CD14-positive monocyte (primary cell): Measurements from ENCODE around the gene AP2B1. TPM values are rescaled to one million over a fixed set of nuclear protein-coding genes. Genes with fewer than 3 reads are reported as not detected.

ENCODE experiments used
- DNase-seq, 3 donors: peaks; one replicate each; pipeline ENCODE4 v3.0.0-alpha.2; 2011 to 2022
- H2AFZ ChIP-seq: 2 replicates; pipeline ENCODE4 v1.6.0; 2012; ENCODE audit warnings: mild to moderate bottlenecking, low read depth, low read length, inconsistent platforms; ENCODE audit not compliant: insufficient read depth, poor library complexity, severe bottlenecking
- H3K27ac ChIP-seq, 2 donors: 1 replicate in 1 of 2; 2 replicates in 1 of 2; pipeline ENCODE4 v1.5.1; 2012 to 2013; ENCODE audit warnings: low read length in 2 of 2, control low read depth in 1 of 2, inconsistent platforms in 1 of 2, low read depth in 1 of 2, mild to moderate bottlenecking in 1 of 2
- H3K27me3 ChIP-seq, 2 donors: one replicate each; pipeline versions ENCODE4 v1.6.0 to v1.6.1; 2011 to 2013; ENCODE audit warnings: low read length in 2 of 2; ENCODE audit not compliant: control insufficient read depth in 2 of 2, insufficient read depth in 2 of 2
- H3K36me3 ChIP-seq, 2 donors: replicated peaks in 1 of 2; 1 replicate in 1 of 2; 2 replicates in 1 of 2; pipeline versions ENCODE4 v1.5.1 to v1.6.1; 2012 to 2013; ENCODE audit warnings: low read length in 2 of 2, control low read depth in 1 of 2, inconsistent platforms in 1 of 2, mild to moderate bottlenecking in 1 of 2; ENCODE audit not compliant: insufficient read depth in 2 of 2, control insufficient read depth in 1 of 2
- H3K4me1 ChIP-seq, 2 donors: 1 replicate in 1 of 2; 2 replicates in 1 of 2; pipeline versions ENCODE4 v1.5.1 to v1.6.1; 2012 to 2013; ENCODE audit warnings: low read length in 2 of 2, control low read depth in 1 of 2, inconsistent platforms in 1 of 2, mild to moderate bottlenecking in 1 of 2, moderate library complexity in 1 of 2; ENCODE audit not compliant: insufficient read depth in 2 of 2, control insufficient read depth in 1 of 2
- H3K4me2 ChIP-seq: replicated peaks from 2 replicates; pipeline ENCODE3; 2012; ENCODE audit warnings: low read length, moderate library complexity, mild to moderate bottlenecking; ENCODE audit not compliant: poor library complexity, severe bottlenecking; ENCODE audit errors: extremely low read depth
- H3K4me3 ChIP-seq, 3 experiments: fragments of 200-600 bp in 1 of 3; sonication (generic) in 1 of 3; replicated peaks in 1 of 3; 1 replicate in 2 of 3; 2 replicates in 1 of 3; pipeline ENCODE4 v1.5.1; 2011 to 2013; ENCODE audit warnings: low read length in 3 of 3, mild to moderate bottlenecking in 3 of 3, control low read depth in 2 of 3, low read depth in 2 of 3, inconsistent platforms in 1 of 3, moderate library complexity in 1 of 3
- H3K79me2 ChIP-seq: 2 replicates; pipeline ENCODE4 v1.6.0; 2012; ENCODE audit warnings: mild to moderate bottlenecking, control low read depth, inconsistent platforms, low read length, moderate library complexity; ENCODE audit not compliant: insufficient read depth
- H3K9ac ChIP-seq: 2 replicates; pipeline ENCODE4 v1.6.0; 2017; ENCODE audit warnings: low read length, mild to moderate bottlenecking; ENCODE audit not compliant: insufficient read depth, poor library complexity, severe bottlenecking
- H3K9me3 ChIP-seq, 2 donors: replicated peaks in 1 of 2; 1 replicate in 1 of 2; 2 replicates in 1 of 2; pipeline versions ENCODE4 v1.5.1 to v1.6.1; 2012 to 2013; ENCODE audit warnings: low read length in 2 of 2, control low read depth in 1 of 2; ENCODE audit not compliant: control insufficient read depth in 1 of 2, insufficient read depth in 1 of 2
- H4K20me1 ChIP-seq: 2 replicates; pipeline ENCODE4 v1.6.0; 2012; ENCODE audit warnings: mild to moderate bottlenecking, low read length, control low read depth, moderate library complexity; ENCODE audit not compliant: insufficient read depth
- H3K27ac Mint-ChIP-seq, 7 donors: one replicate each; pipeline ENCODE4 v1.8.0; 2020; ENCODE audit warnings: mild to moderate bottlenecking in 7 of 7, mixed read lengths in 7 of 7, moderate library complexity in 6 of 7, inconsistent platforms in 2 of 7
- H3K27me3 Mint-ChIP-seq, 3 donors: one replicate each; pipeline ENCODE4 v1.8.0; 2021 to 2022; ENCODE audit warnings: low read depth in 3 of 3, mild to moderate bottlenecking in 3 of 3, mixed read lengths in 3 of 3, moderate library complexity in 3 of 3, inconsistent platforms in 1 of 3
- H3K36me3 Mint-ChIP-seq, 2 donors: one replicate each; pipeline ENCODE4 v1.8.0; 2020; ENCODE audit warnings: mixed read lengths in 2 of 2, inconsistent platforms in 1 of 2, mild to moderate bottlenecking in 1 of 2
- H3K4me1 Mint-ChIP-seq: one replicate; pipeline ENCODE4 v1.8.0; 2020; ENCODE audit warnings: mild to moderate bottlenecking, mixed read lengths
- H3K4me3 Mint-ChIP-seq, 2 donors: one replicate each; pipeline ENCODE4 v1.8.0; 2020; ENCODE audit warnings: mild to moderate bottlenecking in 2 of 2, mixed read lengths in 2 of 2, moderate library complexity in 1 of 2
- H3K9me3 Mint-ChIP-seq, 7 donors: one replicate each; pipeline ENCODE4 v1.8.0; 2020 to 2022; ENCODE audit warnings: mixed read lengths in 7 of 7, mild to moderate bottlenecking in 6 of 7, moderate library complexity in 6 of 7, inconsistent platforms in 2 of 7
- WGBS: methylation state at CpG from one replicate; pipeline ENCODE4 v1.1.5; 2013; ENCODE audit warnings: missing lambda C conversion rate; ENCODE audit not compliant: insufficient coverage; 5-methylcytosine and 5-hydroxymethylcytosine counted together
- intact Hi-C, 2 donors: fragments of 100-400 bp; cut with micrococcal nuclease; formaldehyde crosslinking; loops; one replicate each; pipeline versions ENCODE4 v1.15.0 to v1.15.1; 2023
- polyA plus RNA-seq, 3 donors: library from polyadenylated mRNA; depleted of rRNA in 1 of 3; unstranded in 2 of 3; stranded (reverse) in 1 of 3; fragments of 300-500 nt in 2 of 3; fragments of >200 nt in 1 of 3; fragmentation: Illumina TruSeq in 2 of 3; gene quantifications; 1 replicate in 2 of 3; 2 replicates in 1 of 3; pipeline ENCODE4 v1.2.3, GENCODE V29; 2012 to 2021
- TF ChIP-seq, protein P1 (sequence below): fragments of 200-600 bp; IDR thresholded peaks from one replicate; pipeline ENCODE4 v1.8.0; 2022; ENCODE audit warnings: antibody characterized with exemption, mild to moderate bottlenecking

AP2B1 gene
- polyA plus RNA-seq, 3 donors, result 28.7 to 44.2 (median 29.4) TPM

DNA sequence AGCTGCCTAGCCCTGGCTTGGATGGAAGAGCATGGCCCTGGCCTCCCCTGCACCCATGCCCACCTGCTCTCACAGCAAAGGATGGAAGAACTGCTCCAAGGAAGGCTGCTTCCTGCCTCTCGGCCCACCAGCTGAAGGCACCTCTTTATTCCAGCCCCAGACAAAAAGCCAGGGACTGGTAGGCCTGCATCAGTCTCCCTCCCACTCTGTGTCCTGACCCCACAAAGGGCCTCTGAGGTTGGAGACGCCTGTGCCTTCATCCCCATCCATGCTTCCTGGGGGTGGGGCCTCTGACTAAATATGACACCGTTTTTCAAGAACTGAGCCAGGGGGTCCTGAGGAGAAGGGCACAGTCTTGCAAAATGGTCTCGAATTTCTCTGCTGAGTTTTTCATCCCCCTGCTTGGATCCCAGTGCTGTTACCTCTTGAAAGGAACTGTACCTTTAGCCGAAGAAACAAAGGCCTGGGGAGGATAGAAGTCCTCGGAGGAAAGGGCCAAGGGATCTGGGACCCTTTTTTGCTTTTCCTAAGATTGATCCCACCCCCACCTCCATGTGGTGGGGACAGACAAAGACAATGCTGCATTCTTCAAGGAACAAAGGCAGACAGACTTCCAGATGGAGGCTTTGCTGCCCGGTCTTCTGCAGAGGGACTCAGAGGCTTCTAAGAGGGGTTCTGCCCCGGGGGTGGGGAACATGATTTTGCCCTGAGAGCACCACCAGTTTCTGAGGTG, 178.8 kb downstream of the AP2B1 start:
- TF ChIP-seq, protein P1, sequence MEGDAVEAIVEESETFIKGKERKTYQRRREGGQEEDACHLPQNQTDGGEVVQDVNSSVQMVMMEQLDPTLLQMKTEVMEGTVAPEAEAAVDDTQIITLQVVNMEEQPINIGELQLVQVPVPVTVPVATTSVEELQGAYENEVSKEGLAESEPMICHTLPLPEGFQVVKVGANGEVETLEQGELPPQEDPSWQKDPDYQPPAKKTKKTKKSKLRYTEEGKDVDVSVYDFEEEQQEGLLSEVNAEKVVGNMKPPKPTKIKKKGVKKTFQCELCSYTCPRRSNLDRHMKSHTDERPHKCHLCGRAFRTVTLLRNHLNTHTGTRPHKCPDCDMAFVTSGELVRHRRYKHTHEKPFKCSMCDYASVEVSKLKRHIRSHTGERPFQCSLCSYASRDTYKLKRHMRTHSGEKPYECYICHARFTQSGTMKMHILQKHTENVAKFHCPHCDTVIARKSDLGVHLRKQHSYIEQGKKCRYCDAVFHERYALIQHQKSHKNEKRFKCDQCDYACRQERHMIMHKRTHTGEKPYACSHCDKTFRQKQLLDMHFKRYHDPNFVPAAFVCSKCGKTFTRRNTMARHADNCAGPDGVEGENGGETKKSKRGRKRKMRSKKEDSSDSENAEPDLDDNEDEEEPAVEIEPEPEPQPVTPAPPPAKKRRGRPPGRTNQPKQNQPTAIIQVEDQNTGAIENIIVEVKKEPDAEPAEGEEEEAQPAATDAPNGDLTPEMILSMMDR, result no peak
- H3K9me3 Mint-ChIP-seq, result peaks cover 0 to 6% (median 2%) of the 10 kb centered on the region in 7 donors
- Histone ChIP-seq H3K36me3 (no peaks in the 10 kb centered on the region), H3K79me2 (no peaks in the 10 kb centered on the region), H3K4me1 (peaks cover 9 to 13% of the 10 kb centered on the region in 2 donors), H3K4me2 (no peak overlapping the region), H3K9me3 (no peaks in the 10 kb centered on the region), H2AFZ (no peak overlapping the region), H3K9ac (no peak overlapping the region), H3K27me3 (peaks cover 3 to 17% of the 10 kb centered on the region in 2 donors), H3K27ac (no peak overlapping the region), H3K4me3 (no peak overlapping the region), H4K20me1 (no peaks in the 10 kb centered on the region)
- H3K27me3 Mint-ChIP-seq, result peaks cover 21 to 31% (median 27%) of the 10 kb centered on the region in 3 donors
- intact Hi-C loops, result loop anchor here (2.0 kb wide), 2 partner anchors 39 to 43 kb away; partner anchors contain the start of gene TAF15 (in 1 of the 2)
- DNase-seq, result no peak
- peaks cover 9% of the 10 kb centered on the region for H3K4me1 Mint-ChIP-seq
- WGBS, result 98% methylated on average over 4 of the region's 8 CpGs
- H3K4me3 Mint-ChIP-seq, result peak overlapping the region in 1 of 2 donors; percentile 24
- H3K27ac Mint-ChIP-seq, result peak overlapping the region in 1 of 7 donors; percentile 41
- H3K36me3 Mint-ChIP-seq, result no peaks in the 10 kb centered on the region

DNA sequence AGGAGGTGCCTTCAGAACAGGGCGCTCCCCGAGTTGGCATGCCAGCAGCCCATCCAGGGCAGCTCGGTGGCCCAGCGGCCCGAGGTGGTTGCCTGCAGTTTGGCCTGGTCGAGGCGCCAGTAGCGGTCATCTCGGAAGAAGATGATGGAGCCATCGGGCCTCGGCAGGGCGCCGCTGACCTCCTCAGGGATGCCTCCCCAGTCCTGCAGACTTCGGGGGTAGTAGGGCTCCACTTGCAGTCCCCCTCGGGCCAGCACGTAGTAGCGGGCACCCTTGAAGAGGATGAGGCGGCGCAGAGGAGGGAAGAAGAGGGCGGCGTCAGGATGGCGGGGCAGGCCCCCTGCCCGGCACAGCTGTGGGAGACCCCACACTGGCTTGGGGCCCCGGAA, 179.4 kb downstream of the AP2B1 start:
- H3K9ac ChIP-seq, result no peak overlapping the region
- H3K4me3 ChIP-seq, result no peak overlapping the region
- H3K79me2 ChIP-seq, result no peaks in the 10 kb centered on the region
- no peaks in the 10 kb centered on the region for H4K20me1 ChIP-seq
- H3K4me2 ChIP-seq, result no peak overlapping the region
- Mint-ChIP-seq H3K27me3 (peaks cover 19 to 31% (median 27%) of the 10 kb centered on the region in 3 donors), H3K4me3 (no peak overlapping the region), H3K9me3 (peaks cover 0 to 6% (median 2%) of the 10 kb centered on the region in 7 donors), H3K36me3 (no peaks in the 10 kb centered on the region), H3K27ac (no peak overlapping the region), H3K4me1 (peaks cover 9% of the 10 kb centered on the region)
- WGBS, result 95% methylated on average over 19 of the region's 24 CpGs
- no peak for DNase-seq
- no peak overlapping the region for H2AFZ ChIP-seq
- H3K4me1 ChIP-seq, result peaks cover 9 to 13% of the 10 kb centered on the region in 2 donors
- peaks cover 3 to 17% of the 10 kb centered on the region in 2 donors for H3K27me3 ChIP-seq
- H3K9me3 ChIP-seq, result no peaks in the 10 kb centered on the region
- intact Hi-C loops, result no loop called here
- H3K27ac ChIP-seq, result no peak overlapping the region
- no peaks in the 10 kb centered on the region for H3K36me3 ChIP-seq
- TF ChIP-seq, protein P1, result no peak
